Bronchial epithelial cell (primary cell): ENCODE data around the gene PBX1. TPM values are rescaled to one million over a fixed set of nuclear protein-coding genes. Genes with fewer than 3 reads are reported as not detected.

ENCODE experiments used
- DNase-seq: peaks from one replicate; pipeline ENCODE4 v3.0.0-alpha.2; 2010; ENCODE audit warnings: low read depth
- FAIRE-seq: peaks from 2 replicates; lab custom pipeline; 2011; peaks lifted over from hg19 to GRCh38; lab: Jason Lieb, UNC
- H3K27me3 ChIP-seq: 2 replicates; pipeline ENCODE4 v1.5.1; 2011; ENCODE audit warnings: low read length; ENCODE audit not compliant: control insufficient read depth, insufficient read depth
- H3K36me3 ChIP-seq: 2 replicates; pipeline ENCODE4 v1.5.1; 2011; ENCODE audit warnings: low read length; ENCODE audit not compliant: control insufficient read depth, insufficient read depth
- H3K4me3 ChIP-seq: 2 replicates; pipeline ENCODE4 v1.5.1; 2011; ENCODE audit warnings: mild to moderate bottlenecking, low read depth, low read length, control low read depth
- total RNA-seq: library from RNA; depleted of rRNA; stranded (reverse); fragments of >200 nt; gene quantifications from 2 replicates; pipeline ENCODE4 v1.2.1, GENCODE V29; 2014
- TF ChIP-seq, protein P1 (sequence below): IDR thresholded peaks from 2 replicates; pipeline ENCODE4 v1.5.1; 2011; ENCODE audit warnings: mild to moderate bottlenecking, moderate library complexity, low read length, control low read depth, inconsistent platforms; ENCODE audit not compliant: insufficient read depth, severe bottlenecking

PBX1 gene
- total RNA-seq, 1 donor from 2014 or later: 3.2 TPM

DNA sequence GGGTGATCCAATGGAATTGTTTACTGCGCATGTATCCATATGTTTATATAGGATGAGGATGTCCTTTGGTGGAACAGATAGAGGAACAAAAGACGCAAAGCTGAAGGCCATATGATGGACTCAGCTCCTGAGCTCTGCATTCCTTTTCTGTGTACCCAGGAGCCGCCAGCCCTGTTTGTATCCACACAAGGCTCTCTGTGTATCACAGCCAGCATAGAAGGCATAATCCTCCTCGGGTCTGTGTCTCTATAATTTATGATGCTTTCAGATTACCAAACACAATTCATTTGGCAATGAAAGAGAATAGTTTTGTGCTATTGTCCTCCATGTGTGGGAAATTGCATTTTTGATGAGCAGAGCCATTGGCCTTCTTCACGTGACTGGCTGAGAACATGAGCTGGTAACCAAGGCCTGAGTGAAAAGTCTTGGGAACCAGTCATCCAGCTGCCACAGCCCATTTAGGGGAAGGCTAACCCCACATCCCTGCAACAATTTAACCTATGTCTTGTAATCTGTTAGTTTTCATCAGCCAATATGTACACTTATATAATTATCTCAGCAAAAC, 119.2 kb downstream of the PBX1 start:
- Histone ChIP-seq H3K36me3 (no peaks in the 10 kb centered on the region), H3K27me3 (no peaks in the 10 kb centered on the region), H3K4me3 (no peak overlapping the region)
- FAIRE-seq (no peak), DNase-seq (no peak)
- TF ChIP-seq, protein P1, sequence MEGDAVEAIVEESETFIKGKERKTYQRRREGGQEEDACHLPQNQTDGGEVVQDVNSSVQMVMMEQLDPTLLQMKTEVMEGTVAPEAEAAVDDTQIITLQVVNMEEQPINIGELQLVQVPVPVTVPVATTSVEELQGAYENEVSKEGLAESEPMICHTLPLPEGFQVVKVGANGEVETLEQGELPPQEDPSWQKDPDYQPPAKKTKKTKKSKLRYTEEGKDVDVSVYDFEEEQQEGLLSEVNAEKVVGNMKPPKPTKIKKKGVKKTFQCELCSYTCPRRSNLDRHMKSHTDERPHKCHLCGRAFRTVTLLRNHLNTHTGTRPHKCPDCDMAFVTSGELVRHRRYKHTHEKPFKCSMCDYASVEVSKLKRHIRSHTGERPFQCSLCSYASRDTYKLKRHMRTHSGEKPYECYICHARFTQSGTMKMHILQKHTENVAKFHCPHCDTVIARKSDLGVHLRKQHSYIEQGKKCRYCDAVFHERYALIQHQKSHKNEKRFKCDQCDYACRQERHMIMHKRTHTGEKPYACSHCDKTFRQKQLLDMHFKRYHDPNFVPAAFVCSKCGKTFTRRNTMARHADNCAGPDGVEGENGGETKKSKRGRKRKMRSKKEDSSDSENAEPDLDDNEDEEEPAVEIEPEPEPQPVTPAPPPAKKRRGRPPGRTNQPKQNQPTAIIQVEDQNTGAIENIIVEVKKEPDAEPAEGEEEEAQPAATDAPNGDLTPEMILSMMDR: no peak

DNA sequence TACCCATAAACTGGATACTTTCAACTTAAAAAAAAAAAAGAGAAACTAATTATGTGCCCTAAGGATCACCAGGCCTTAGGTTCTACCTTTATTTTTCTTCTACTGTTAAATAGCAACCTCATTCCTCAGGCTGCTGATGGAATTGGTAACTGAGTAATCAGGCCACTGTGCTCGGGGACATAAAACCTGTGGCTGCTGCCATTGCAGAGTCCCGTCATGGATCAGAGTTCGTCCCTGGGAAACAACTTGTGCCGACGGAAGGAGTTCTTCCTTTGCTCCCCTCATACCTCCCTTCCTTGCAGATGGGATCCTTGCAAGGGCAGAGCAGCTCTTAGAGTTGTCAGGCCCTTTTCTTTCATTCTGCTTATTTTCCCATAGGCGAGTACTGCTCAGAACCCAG, 123.6 kb downstream of the PBX1 start:
- H3K36me3 ChIP-seq: no peaks in the 10 kb centered on the region
- H3K27me3 ChIP-seq: no peaks in the 10 kb centered on the region
- FAIRE-seq (no peak), DNase-seq (no peak)
- TF ChIP-seq, protein P1: no peak
- no peak overlapping the region for H3K4me3 ChIP-seq

DNA sequence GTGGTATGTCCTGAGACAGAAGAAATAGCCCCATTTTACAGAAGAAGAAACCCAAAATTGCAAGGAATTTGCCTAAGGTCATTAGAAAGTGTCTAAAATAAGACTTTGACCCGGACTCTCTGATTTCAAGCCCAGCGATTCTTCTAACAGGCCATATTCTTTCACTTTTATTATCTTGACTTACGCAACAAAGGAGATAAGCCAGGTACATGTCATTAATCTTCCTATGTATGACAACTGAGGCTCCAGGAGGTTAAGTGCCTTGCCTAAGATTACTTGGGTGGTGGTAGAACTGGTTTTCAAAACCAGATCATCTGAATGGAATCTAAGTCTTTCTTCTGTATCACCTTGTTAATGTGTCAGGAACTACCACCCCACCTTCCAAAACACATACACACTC, 124.3 kb downstream of the PBX1 start:
- DNase-seq (peak; percentile 88), FAIRE-seq (peak; percentile 75)
- TF ChIP-seq, protein P1: no peak
- no peaks in the 10 kb centered on the region for H3K36me3 ChIP-seq
- H3K4me3 ChIP-seq: no peak overlapping the region
- no peaks in the 10 kb centered on the region for H3K27me3 ChIP-seq

DNA sequence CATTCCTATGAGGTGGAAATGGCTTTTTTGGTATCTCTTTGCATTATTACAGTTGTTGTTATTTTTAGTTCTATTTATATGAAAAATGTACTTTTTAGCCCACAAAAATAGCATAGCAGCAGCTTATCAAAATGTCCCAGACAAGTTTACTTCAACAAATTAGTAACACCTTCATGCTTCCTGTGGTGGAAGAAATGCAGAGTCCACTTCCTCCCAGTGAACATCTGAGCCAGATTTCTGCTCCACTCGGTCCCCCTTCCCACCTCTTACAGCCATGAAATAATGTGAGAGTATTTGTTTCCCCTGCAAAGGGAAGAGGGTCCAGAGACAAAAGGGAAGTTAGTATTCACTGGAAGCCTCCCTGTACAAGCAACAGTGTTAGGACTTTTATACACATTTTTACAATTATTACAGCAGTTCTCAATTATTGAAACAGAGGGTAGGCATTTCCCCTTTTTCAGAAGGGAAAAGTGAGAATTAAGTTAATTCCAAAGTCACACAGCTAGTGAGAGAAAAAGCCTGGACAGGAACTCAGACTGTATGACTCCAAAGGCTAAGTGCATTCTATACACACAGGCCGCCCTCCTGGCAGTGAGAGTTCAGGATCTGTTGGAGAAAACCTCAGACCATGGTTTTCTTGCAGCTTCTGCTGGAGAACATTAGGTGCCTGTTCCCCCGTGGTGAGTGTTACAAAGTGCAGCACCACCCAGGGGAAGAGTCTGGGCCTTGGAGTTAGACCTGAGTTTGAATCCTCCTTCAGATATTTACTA, 126.5 kb downstream of the PBX1 start:
- no peaks in the 10 kb centered on the region for H3K27me3 ChIP-seq
- no peaks in the 10 kb centered on the region for H3K36me3 ChIP-seq
- FAIRE-seq (no peak), DNase-seq (no peak)
- TF ChIP-seq, protein P1: no peak
- H3K4me3 ChIP-seq: no peak overlapping the region

DNA sequence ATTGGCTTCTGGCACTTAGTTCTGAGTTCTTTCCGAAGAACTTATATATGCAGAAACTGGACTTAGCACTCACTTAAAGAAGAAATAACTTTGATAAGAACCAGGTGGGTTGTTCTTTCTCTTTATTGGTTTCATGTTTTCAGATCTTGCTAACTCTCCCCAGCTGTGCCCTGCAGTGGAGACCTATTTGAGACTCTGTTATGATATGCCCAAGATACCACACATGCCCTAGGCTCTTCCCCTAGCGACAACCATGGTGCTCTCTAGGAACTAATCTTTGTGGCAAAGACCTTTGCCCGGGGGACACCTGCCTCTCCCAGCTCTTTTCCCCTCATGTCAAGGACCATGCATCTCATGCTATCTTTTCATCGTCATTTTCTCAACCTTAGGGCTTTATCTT, 128.8 kb downstream of the PBX1 start:
- Histone ChIP-seq H3K4me3 (no peak overlapping the region), H3K27me3 (no peaks in the 10 kb centered on the region), H3K36me3 (no peaks in the 10 kb centered on the region)
- FAIRE-seq (no peak), DNase-seq (no peak)
- TF ChIP-seq, protein P1: no peak
